Measurements from ENCODE around the gene ZFP36.

- TF ChIP-seq CTCF (conservative IDR thresholded peaks at IDR 0.05) (no peak), EZH2 (IDR thresholded peaks at IDR 0.05; ENCODE audit: low read depth) (no peak)
These were observed 34.4 kb upstream of the ZFP36 start for GRCh38 chr19:39372047-39372802.
